SK-N-SH treated with all-trans-retinoic acid at 6 μM for 48 hours (cell line): ENCODE data around the gene FOXL3.

ENCODE experiments used
- ATAC-seq: fragments of 200-7000 bp; cut with Tn5 transposase; 3 replicates; pipeline ENCODE4 v1.9.1; 2020; ENCODE audit warnings: mild to moderate bottlenecking, moderate library complexity
- ARNTL ChIP-seq: fragments of 450-650 bp; formaldehyde crosslinking; IDR thresholded peaks from 2 replicates; pipeline ENCODE4 v1.5.0; 2020; ENCODE audit warnings: low read depth, mild to moderate bottlenecking, moderate library complexity, borderline replicate concordance
- BACH2 ChIP-seq: fragments of 250-450 bp; sonication (Bioruptor Pico); IDR thresholded peaks from 2 replicates; pipeline ENCODE4 v1.9.0; 2021; ENCODE audit warnings: mild to moderate bottlenecking, borderline replicate concordance
- CREB5 ChIP-seq: fragments of 250-450 bp; sonication (Bioruptor Pico); IDR thresholded peaks from 2 replicates; pipeline ENCODE4 v1.5.1; 2020; ENCODE audit warnings: low read depth, mild to moderate bottlenecking, moderate library complexity
- CSDC2 ChIP-seq: fragments of 250-450 bp; sonication (Bioruptor Pico); IDR thresholded peaks from 2 replicates; pipeline ENCODE4 v1.5.0; 2020; ENCODE audit warnings: mild to moderate bottlenecking, moderate library complexity
- CSRNP3 ChIP-seq: fragments of 250-450 bp; sonication (Bioruptor Pico); IDR thresholded peaks from 2 replicates; pipeline ENCODE4 v1.5.1; 2021; ENCODE audit warnings: mild to moderate bottlenecking, moderate library complexity
- ESRRG ChIP-seq: fragments of 250-450 bp; sonication (Bioruptor Pico); IDR thresholded peaks from 2 replicates; pipeline ENCODE4 v1.6.1; 2021; ENCODE audit warnings: mild to moderate bottlenecking
- ISL1 ChIP-seq: fragments of 250-450 bp; sonication (Bioruptor Pico); IDR thresholded peaks from 2 replicates; pipeline ENCODE4 v2.1.2; 2022; ENCODE audit warnings: mild to moderate bottlenecking, moderate library complexity
- OSR1 ChIP-seq: fragments of 250-450 bp; sonication (Bioruptor Pico); IDR thresholded peaks from 2 replicates; pipeline ENCODE4 v1.8.0; 2022; ENCODE audit warnings: moderate library complexity, mild to moderate bottlenecking, inconsistent platforms
- PATZ1 ChIP-seq: fragments of 250-450 bp; sonication (Bioruptor Pico); IDR thresholded peaks from 2 replicates; pipeline ENCODE4 v1.8.0; 2020; ENCODE audit warnings: mild to moderate bottlenecking, moderate library complexity, borderline replicate concordance
- POU6F1 ChIP-seq: fragments of 250-450 bp; sonication (Bioruptor Pico); IDR thresholded peaks from 2 replicates; pipeline ENCODE4 v1.8.0; 2021; ENCODE audit warnings: low read depth, mild to moderate bottlenecking, moderate library complexity, borderline replicate concordance
- PPARA ChIP-seq: fragments of 250-450 bp; sonication (Bioruptor Pico); IDR thresholded peaks from 2 replicates; pipeline ENCODE4 v1.5.0; 2020; ENCODE audit warnings: mild to moderate bottlenecking, borderline replicate concordance
- RARB ChIP-seq: fragments of 250-450 bp; sonication (Bioruptor Pico); IDR thresholded peaks from 2 replicates; pipeline ENCODE4 v1.8.0; 2021; ENCODE audit warnings: mild to moderate bottlenecking, moderate library complexity
- SNAI2 ChIP-seq: fragments of 250-450 bp; sonication (Bioruptor Pico); IDR thresholded peaks from 2 replicates; pipeline ENCODE4 v1.5.0; 2020; ENCODE audit warnings: mild to moderate bottlenecking, moderate library complexity
- TCF4 ChIP-seq: fragments of 250-450 bp; sonication (Bioruptor Pico); IDR thresholded peaks from 2 replicates; pipeline ENCODE4 v1.8.0; 2021; ENCODE audit warnings: mild to moderate bottlenecking, moderate library complexity, borderline replicate concordance
- TOX ChIP-seq: fragments of 250-450 bp; sonication (Bioruptor Pico); IDR thresholded peaks from 2 replicates; pipeline ENCODE4 v1.8.0; 2021; ENCODE audit warnings: mild to moderate bottlenecking, moderate library complexity, borderline replicate concordance
- ZC3H10 ChIP-seq: fragments of 250-450 bp; sonication (Bioruptor Pico); IDR thresholded peaks from 2 replicates; pipeline ENCODE4 v1.5.1; 2021; ENCODE audit warnings: mild to moderate bottlenecking, moderate library complexity
- ZFP3 ChIP-seq: fragments of 250-450 bp; sonication (Bioruptor Pico); IDR thresholded peaks from 2 replicates; pipeline ENCODE4 v1.5.0; 2020; ENCODE audit warnings: mild to moderate bottlenecking, moderate library complexity
- ZFP30 ChIP-seq: fragments of 450-650 bp; formaldehyde crosslinking; IDR thresholded peaks from 2 replicates; pipeline ENCODE4 v1.5.0; 2022; ENCODE audit warnings: mild to moderate bottlenecking, moderate library complexity
- ZNF565 ChIP-seq: fragments of 450-650 bp; formaldehyde crosslinking; conservative IDR thresholded peaks from 2 replicates; pipeline ENCODE4 v1.5.0; 2020; ENCODE audit warnings: low read depth, mild to moderate bottlenecking, moderate library complexity
- ZNF70 ChIP-seq: fragments of 450-650 bp; formaldehyde crosslinking; IDR thresholded peaks from 2 replicates; pipeline ENCODE4 v1.5.0; 2020; ENCODE audit warnings: mild to moderate bottlenecking, moderate library complexity
- ZNF8 ChIP-seq: fragments of 450-650 bp; formaldehyde crosslinking; IDR thresholded peaks from 2 replicates; pipeline ENCODE4 v1.5.0; 2020; ENCODE audit warnings: mild to moderate bottlenecking, moderate library complexity

The FOXL3 gene

GRCh38 chr7:270351-270983 lies 19.5 kb upstream of the FOXL3 start:
- no peak for ATAC-seq
- TF ChIP-seq CSRNP3 (CRISPR knock-in tag) (no peak), OSR1 (CRISPR knock-in tag) (no peak), ZNF70 (CRISPR knock-in tag) (no peak), RARB (CRISPR knock-in tag) (no peak), CREB5 (CRISPR knock-in tag) (no peak), BACH2 (no peak), PPARA (CRISPR knock-in tag) (no peak), TOX (no peak), ZFP30 (CRISPR knock-in tag) (no peak), ESRRG (CRISPR knock-in tag) (no peak), SNAI2 (CRISPR knock-in tag) (no peak), ZC3H10 (CRISPR knock-in tag) (no peak), TCF4 (CRISPR knock-in tag) (no peak), ZNF8 (CRISPR knock-in tag) (no peak), ZNF565 (CRISPR knock-in tag) (no peak), PATZ1 (CRISPR knock-in tag) (no peak), CSDC2 (CRISPR knock-in tag) (no peak)

- no peak for ATAC-seq
- TF ChIP-seq OSR1 (CRISPR knock-in tag) (no peak), PATZ1 (CRISPR knock-in tag) (no peak), ZC3H10 (CRISPR knock-in tag) (no peak), TCF4 (CRISPR knock-in tag) (no peak), POU6F1 (no peak), ESRRG (CRISPR knock-in tag) (no peak), BACH2 (no peak), ZFP3 (CRISPR knock-in tag) (no peak), ISL1 (CRISPR knock-in tag) (no peak), ARNTL (CRISPR knock-in tag) (no peak), ZFP30 (CRISPR knock-in tag) (no peak), CSRNP3 (CRISPR knock-in tag) (no peak)
Observed at GRCh38 chr7:271266-272107, 18.5 kb upstream of the FOXL3 start.
